AG20443 (cell line): Measurements from ENCODE around the gene PRSS22.
A peak's percentile ranks its signal among the peaks of the same experiment; 100 is the strongest.

Source experiments
- DNase-seq: peaks from one replicate; pipeline ENCODE4 v3.0.0; 2012; ENCODE audit warnings: low spot score, mixed read lengths

The PRSS22 gene

GRCh38 chr16:2829501-2830354 is 28.2 kb downstream of the PRSS22 start, which contains the start of gene ZG16B:
Gene ZG16B (plus strand): TSS chr16:2830303. CDS start chr16:2830442, 139 bp downstream.
- DNase-seq, result no peak

GRCh38 chr16:2828876-2829430 is 29.0 kb downstream of the PRSS22 start:
- DNase-seq, result no peak

GRCh38 chr16:2828521-2828840 is 29.5 kb downstream of the PRSS22 start:
- DNase-seq, result no peak

- no peak for DNase-seq
Measured at GRCh38 chr16:2827831-2828520, 30.0 kb downstream of the PRSS22 start.

- no peak for DNase-seq
Measured at GRCh38 chr16:2827374-2827791, 30.6 kb downstream of the PRSS22 start.

- DNase-seq, result no peak
Measured at GRCh38 chr16:2826591-2827373, 31.2 kb downstream of the PRSS22 start.

- no peak for DNase-seq
Measured at GRCh38 chr16:2825906-2826305, 32.1 kb downstream of the PRSS22 start.

GRCh38 chr16:2825049-2825742 is 32.8 kb downstream of the PRSS22 start:
- DNase-seq, result no peak

- DNase-seq, result no peak
Measured at GRCh38 chr16:2824626-2825025, 33.3 kb downstream of the PRSS22 start.

GRCh38 chr16:2822496-2822895 is 35.5 kb downstream of the PRSS22 start:
- no peak for DNase-seq

GRCh38 chr16:2822158-2822495 is 35.8 kb downstream of the PRSS22 start:
- no peak for DNase-seq

GRCh38 chr16:2821487-2822157 is 36.3 kb downstream of the PRSS22 start:
- peak; percentile 35 for DNase-seq

- DNase-seq, result no peak
Measured at GRCh38 chr16:2820836-2821486, 37.0 kb downstream of the PRSS22 start.

- DNase-seq, result no peak
Measured at GRCh38 chr16:2819939-2820835, 37.8 kb downstream of the PRSS22 start.

- no peak for DNase-seq
Measured at GRCh38 chr16:2819179-2819938, 38.6 kb downstream of the PRSS22 start.

GRCh38 chr16:2818272-2818876 is 39.6 kb downstream of the PRSS22 start:
- no peak for DNase-seq

GRCh38 chr16:2817340-2818271 is 40.4 kb downstream of the PRSS22 start:
- DNase-seq, result no peak
